ENCODE results near the gene ZNF124. TPM values are rescaled to one million over a fixed set of nuclear protein-coding genes. Genes with fewer than 3 reads are reported as not detected.

The ZNF124 gene
- total and polyA plus RNA-seq, 2 of the 13 experiments (the other 11 are each of a cell fraction or from before 2014, with no cell fraction given) = 9.7 to 134 TPM

DNA sequence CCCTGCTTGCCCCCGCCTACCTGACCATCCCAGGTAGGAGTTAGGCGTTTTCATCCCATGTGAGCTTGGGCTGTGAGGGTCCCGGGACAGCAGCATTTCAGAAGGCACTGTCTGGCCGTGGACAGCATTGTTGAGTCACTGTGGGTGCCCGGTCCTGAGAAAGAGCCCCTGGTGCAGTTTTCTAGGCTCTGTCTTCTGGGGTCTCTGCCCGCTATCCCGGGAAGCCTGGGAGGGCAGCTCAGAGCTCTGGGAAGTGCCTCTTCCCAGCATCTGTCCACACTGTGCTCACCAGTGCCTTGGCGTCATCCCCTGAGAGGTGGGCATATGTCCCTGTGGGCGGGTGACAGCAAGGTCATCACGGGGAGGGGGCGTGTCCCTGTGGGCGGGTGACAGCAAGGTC is 56.3 kb downstream of the ZNF124 start:
- Histone ChIP-seq H3K9ac (ENCODE audit: insufficient read depth, low read depth, low read length) (no peak overlapping the region), H3K36me3 (replicated peaks in 1 of 2; ENCODE audit: control insufficient read depth in 1 of 2, insufficient read depth in 2 of 2, low read length in 2 of 2) (no peaks in the 10 kb centered on the region), H2AFZ (ENCODE audit: low read length) (no peak overlapping the region), H4K20me1 (ENCODE audit: insufficient read depth, low read length) (no peaks in the 10 kb centered on the region), H3K79me2 (ENCODE audit: insufficient read depth, low read length) (peaks cover 4% of the 10 kb centered on the region), H3K27ac (ENCODE audit: extremely low read length, insufficient read depth, low read length) (no peak overlapping the region), H3K9me3 (ENCODE audit: low read length) (no peaks in the 10 kb centered on the region), H3K4me2 (ENCODE audit: low read depth, low read length) (peak overlapping the region; percentile 83), H3K27me3 (ENCODE audit: control insufficient read depth in 1 of 2, insufficient read depth in 2 of 2, low read length in 2 of 2) (no peaks in the 10 kb centered on the region), H3K4me3 (replicated peaks in 1 of 3; ENCODE audit: insufficient read depth in 1 of 3, low read depth in 2 of 3, low read length in 3 of 3) (peak overlapping the region in 1 of 3 experiments; percentile 82; a peak in 1 of 6 replicates), H3K4me1 (ENCODE audit: insufficient read depth, low read length) (peaks cover 48% of the 10 kb centered on the region)
- intact Hi-C loops (cut with micrococcal nuclease; ENCODE audit: unreplicated experiment) (loop anchor here (10.0 kb wide), 2 partner anchors 181 to 211 kb away; partner anchors contain the start of gene AHCTF1), in situ Hi-C loops (cut with HindIII; ENCODE audit: extremely low pct_ligation_motif_present, low pct_unique_long_range_greater_than_20kb) (no loop called here)
- TF ChIP-seq ZEB1 (IDR thresholded peaks at IDR 0.05; ENCODE audit: insufficient replicate concordance, low read depth) (no peak), RBFOX2 (IDR thresholded peaks at IDR 0.05; ENCODE audit: low read depth, low read length) (no peak), AGO1 (IDR thresholded peaks at IDR 0.05; ENCODE audit: low read depth, low read length, poor library complexity, severe bottlenecking) (no peak), ZFP90 (CRISPR knock-in tag; IDR thresholded peaks at IDR 0.05; ENCODE audit: borderline replicate concordance) (no peak), RELA (CRISPR knock-in tag; IDR thresholded peaks at IDR 0.05) (no peak), PRMT3 (CRISPR knock-in tag; IDR thresholded peaks at IDR 0.05; ENCODE audit: borderline replicate concordance, low read depth) (no peak), RORA (CRISPR knock-in tag; IDR thresholded peaks at IDR 0.05) (no peak), PCBP2 (optimal IDR thresholded peaks at IDR 0.05; ENCODE audit: low read depth, low read length, poor library complexity, severe bottlenecking) (no peak), ZNF570 (CRISPR knock-in tag; IDR thresholded peaks at IDR 0.05; ENCODE audit: borderline replicate concordance) (no peak), ZNF749 (CRISPR knock-in tag; IDR thresholded peaks at IDR 0.05; ENCODE audit: borderline replicate concordance) (no peak)
- TF ChIP-seq, protein P1, sequence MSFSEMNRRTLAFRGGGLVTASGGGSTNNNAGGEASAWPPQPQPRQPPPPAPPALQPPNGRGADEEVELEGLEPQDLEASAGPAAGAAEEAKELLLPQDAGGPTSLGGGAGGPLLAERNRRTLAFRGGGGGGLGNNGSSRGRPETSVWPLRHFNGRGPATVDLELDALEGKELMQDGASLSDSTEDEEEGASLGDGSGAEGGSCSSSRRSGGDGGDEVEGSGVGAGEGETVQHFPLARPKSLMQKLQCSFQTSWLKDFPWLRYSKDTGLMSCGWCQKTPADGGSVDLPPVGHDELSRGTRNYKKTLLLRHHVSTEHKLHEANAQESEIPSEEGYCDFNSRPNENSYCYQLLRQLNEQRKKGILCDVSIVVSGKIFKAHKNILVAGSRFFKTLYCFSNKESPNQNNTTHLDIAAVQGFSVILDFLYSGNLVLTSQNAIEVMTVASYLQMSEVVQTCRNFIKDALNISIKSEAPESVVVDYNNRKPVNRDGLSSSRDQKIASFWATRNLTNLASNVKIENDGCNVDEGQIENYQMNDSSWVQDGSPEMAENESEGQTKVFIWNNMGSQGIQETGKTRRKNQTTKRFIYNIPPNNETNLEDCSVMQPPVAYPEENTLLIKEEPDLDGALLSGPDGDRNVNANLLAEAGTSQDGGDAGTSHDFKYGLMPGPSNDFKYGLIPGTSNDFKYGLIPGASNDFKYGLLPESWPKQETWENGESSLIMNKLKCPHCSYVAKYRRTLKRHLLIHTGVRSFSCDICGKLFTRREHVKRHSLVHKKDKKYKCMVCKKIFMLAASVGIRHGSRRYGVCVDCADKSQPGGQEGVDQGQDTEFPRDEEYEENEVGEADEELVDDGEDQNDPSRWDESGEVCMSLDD (CRISPR knock-in tag; IDR thresholded peaks at IDR 0.05; ENCODE audit: borderline replicate concordance) = no peak
- TF ChIP-seq, protein P2, sequence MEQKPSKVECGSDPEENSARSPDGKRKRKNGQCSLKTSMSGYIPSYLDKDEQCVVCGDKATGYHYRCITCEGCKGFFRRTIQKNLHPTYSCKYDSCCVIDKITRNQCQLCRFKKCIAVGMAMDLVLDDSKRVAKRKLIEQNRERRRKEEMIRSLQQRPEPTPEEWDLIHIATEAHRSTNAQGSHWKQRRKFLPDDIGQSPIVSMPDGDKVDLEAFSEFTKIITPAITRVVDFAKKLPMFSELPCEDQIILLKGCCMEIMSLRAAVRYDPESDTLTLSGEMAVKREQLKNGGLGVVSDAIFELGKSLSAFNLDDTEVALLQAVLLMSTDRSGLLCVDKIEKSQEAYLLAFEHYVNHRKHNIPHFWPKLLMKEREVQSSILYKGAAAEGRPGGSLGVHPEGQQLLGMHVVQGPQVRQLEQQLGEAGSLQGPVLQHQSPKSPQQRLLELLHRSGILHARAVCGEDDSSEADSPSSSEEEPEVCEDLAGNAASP (CRISPR knock-in tag; IDR thresholded peaks at IDR 0.05; ENCODE audit: borderline replicate concordance) = no peak
- DNase-seq (ENCODE audit: low spot score) (no peak), FAIRE-seq (no peak), ATAC-seq (no peak)
- 39% methylated on average over 7 of the region's 12 CpGs for WGBS (ENCODE audit: low lambda C conversion rate)
- ChIA-PET CTCF (ENCODE audit: low intra/inter-chr PET ratio, low total read pairs) (no interaction called here), POLR2A (interaction anchor here (1.2 kb wide), 1 partner anchor 37 kb away, joined by 3 read pairs; the partner anchor contains the start of gene ZNF670)
- BruUV-seq (replicated peaks) = no TSS peak

Data from HepG2 (cell line).